Measurements from ENCODE around the gene RTN4. TPM values are rescaled to one million over a fixed set of nuclear protein-coding genes. Genes with fewer than 3 reads are reported as not detected.
A peak's percentile ranks its signal among the peaks of the same experiment; 100 is the strongest.
"Not testable (repeated sequence)": the region's sequence is repeated elsewhere in the genome, so short reads cannot be mapped to it uniquely, and the experiment has no call there.

Gene RTN4
- total and polyA plus RNA-seq, 2 experiments from 2014 or later: 284 to 455 TPM

DNA sequence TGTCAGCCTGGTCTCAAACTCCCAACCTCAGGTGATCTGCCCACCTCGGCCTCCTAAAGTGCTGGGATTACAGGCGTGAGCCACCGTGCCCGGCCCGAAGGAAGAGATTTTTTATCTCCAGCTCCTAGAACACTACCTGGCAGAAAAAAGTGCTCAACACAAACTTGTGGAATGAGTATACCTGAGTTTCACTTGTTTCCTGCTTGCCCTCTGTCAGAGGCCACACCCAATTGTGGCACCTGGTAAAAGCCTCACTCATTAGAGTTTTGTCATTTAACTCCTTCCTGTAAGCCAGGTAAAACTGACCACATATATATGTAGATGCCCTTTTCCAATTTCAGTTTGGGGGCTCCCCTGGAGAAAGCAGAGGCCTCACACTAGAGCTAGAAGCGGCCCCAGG is 42.2 kb upstream of the RTN4 start:
- TF ChIP-seq EZH2phosphoT487 (IDR thresholded peaks at IDR 0.05; ENCODE audit: low read depth, severe bottlenecking, unreplicated experiment) (no peak), EZH2 (IDR thresholded peaks at IDR 0.05; ENCODE audit: borderline replicate concordance) (no peak)
- TF ChIP-seq, protein P1, sequence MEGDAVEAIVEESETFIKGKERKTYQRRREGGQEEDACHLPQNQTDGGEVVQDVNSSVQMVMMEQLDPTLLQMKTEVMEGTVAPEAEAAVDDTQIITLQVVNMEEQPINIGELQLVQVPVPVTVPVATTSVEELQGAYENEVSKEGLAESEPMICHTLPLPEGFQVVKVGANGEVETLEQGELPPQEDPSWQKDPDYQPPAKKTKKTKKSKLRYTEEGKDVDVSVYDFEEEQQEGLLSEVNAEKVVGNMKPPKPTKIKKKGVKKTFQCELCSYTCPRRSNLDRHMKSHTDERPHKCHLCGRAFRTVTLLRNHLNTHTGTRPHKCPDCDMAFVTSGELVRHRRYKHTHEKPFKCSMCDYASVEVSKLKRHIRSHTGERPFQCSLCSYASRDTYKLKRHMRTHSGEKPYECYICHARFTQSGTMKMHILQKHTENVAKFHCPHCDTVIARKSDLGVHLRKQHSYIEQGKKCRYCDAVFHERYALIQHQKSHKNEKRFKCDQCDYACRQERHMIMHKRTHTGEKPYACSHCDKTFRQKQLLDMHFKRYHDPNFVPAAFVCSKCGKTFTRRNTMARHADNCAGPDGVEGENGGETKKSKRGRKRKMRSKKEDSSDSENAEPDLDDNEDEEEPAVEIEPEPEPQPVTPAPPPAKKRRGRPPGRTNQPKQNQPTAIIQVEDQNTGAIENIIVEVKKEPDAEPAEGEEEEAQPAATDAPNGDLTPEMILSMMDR (IDR thresholded peaks at IDR 0.05; ENCODE audit: poor library complexity): no peak
- Histone ChIP-seq H3K79me2 (no peaks in the 10 kb centered on the region), H3K9me3 (ENCODE audit: low read depth) (no peaks in the 10 kb centered on the region), H3K4me3 (no peak overlapping the region), H3K36me3 (replicated peaks; ENCODE audit: insufficient read depth, low read depth) (no peaks in the 10 kb centered on the region), H3K27me3 (no peaks in the 10 kb centered on the region), H3K27ac (peak overlapping the region; percentile 30), H3K9me2 (replicated peaks; ENCODE audit: insufficient read depth) (no peaks in the 10 kb centered on the region), H2AFZ (no peak overlapping the region), H3K4me2 (no peak overlapping the region), H4K20me1 (ENCODE audit: insufficient read depth, poor library complexity, severe bottlenecking) (no peaks in the 10 kb centered on the region), H3K4me1 (ENCODE audit: insufficient read depth) (peaks cover 12% of the 10 kb centered on the region)
- DNase-seq (ENCODE audit: low spot score): no peak
- WGBS (ENCODE audit: low lambda C conversion rate, missing lambda C conversion rate): 95% methylated on average over 6 of the region's 6 CpGs

DNA sequence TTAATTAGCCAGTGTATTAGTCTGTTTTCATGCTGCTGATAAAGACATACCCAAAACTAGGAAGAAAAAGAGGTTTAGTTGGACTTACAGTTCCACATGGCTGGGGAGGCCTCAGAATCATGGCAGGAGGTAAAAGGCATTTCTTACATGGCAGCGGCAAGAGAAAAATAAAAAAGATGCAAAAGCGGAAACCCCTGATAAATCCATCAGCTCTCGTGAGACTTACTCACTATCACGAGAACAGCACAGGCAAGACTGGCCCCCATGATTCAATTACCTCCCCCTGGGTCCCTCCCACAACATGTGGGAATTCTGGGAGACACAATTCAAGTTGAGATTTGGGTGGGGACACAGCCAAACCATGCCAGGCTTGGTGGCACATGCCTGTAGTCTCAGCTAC is 41.4 kb upstream of the RTN4 start:
- 96% methylated on average over 4 of the region's 4 CpGs for WGBS (ENCODE audit: low lambda C conversion rate, missing lambda C conversion rate)
- not testable (repeated sequence) for H3K27me3 ChIP-seq; H3K79me2 ChIP-seq; H3K4me2 ChIP-seq; H3K4me3 ChIP-seq; H3K36me3 ChIP-seq (replicated peaks; ENCODE audit: insufficient read depth, low read depth); H4K20me1 ChIP-seq (ENCODE audit: insufficient read depth, poor library complexity, severe bottlenecking); H3K27ac ChIP-seq; H3K9me3 ChIP-seq (ENCODE audit: low read depth); DNase-seq (ENCODE audit: low spot score); H2AFZ ChIP-seq; H3K9me2 ChIP-seq (replicated peaks; ENCODE audit: insufficient read depth); H3K4me1 ChIP-seq (ENCODE audit: insufficient read depth)

DNA sequence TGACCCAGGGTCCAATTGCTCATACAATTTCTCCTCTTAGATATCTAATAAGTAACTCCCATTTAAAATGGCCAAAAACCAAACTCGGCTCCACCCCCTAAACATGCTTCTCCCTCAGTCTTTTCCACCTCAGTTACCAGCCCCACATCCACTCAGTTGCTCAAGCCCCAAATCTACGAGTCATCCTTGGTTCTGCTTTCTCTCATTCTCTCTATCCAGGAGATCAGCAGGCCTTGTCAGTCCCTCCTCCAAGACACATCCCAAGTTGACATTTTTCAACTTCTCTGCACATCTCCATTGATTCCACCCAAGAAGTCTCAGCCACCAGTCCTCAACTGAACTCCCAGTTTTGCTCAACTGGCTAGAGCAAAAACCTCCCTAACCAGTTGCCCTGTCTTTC is 40.5 kb upstream of the RTN4 start:
- Histone ChIP-seq H2AFZ (no peak overlapping the region), H3K9me2 (replicated peaks; ENCODE audit: insufficient read depth) (no peaks in the 10 kb centered on the region), H3K79me2 (no peaks in the 10 kb centered on the region), H3K4me3 (no peak overlapping the region), H3K27me3 (no peaks in the 10 kb centered on the region), H3K4me1 (ENCODE audit: insufficient read depth) (no peaks in the 10 kb centered on the region), H3K9me3 (ENCODE audit: low read depth) (no peaks in the 10 kb centered on the region), H3K27ac (no peak overlapping the region), H3K4me2 (no peak overlapping the region), H4K20me1 (ENCODE audit: insufficient read depth, poor library complexity, severe bottlenecking) (no peaks in the 10 kb centered on the region), H3K36me3 (replicated peaks; ENCODE audit: insufficient read depth, low read depth) (no peaks in the 10 kb centered on the region)
- 89% methylated on average over 2 of the region's 2 CpGs for WGBS (ENCODE audit: low lambda C conversion rate, missing lambda C conversion rate)
- TF ChIP-seq, protein P1 (IDR thresholded peaks at IDR 0.05; ENCODE audit: poor library complexity): no peak
- TF ChIP-seq EZH2 (IDR thresholded peaks at IDR 0.05; ENCODE audit: borderline replicate concordance): no peak
- no peak for TF ChIP-seq EZH2phosphoT487 (IDR thresholded peaks at IDR 0.05; ENCODE audit: low read depth, severe bottlenecking, unreplicated experiment)
- no peak for DNase-seq (ENCODE audit: low spot score)

DNA sequence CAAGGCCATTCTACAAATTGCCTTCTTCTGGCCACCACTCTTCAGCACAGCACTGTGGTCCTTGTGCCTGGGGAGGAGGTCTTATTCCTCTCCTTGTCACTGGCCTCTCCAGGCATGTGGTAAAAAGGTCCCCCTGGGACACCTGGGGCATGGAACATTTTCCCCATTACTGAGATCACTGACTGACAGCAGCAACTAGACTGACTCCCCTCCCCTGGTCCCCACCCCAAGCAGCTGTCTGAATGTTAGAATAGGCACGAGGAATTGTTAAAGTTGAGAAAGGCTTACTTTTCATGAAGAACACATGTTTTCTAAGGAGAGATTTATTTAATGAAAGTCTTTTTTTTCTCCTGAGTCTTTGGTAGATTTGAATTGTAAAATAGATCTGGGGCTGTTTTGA is 39.5 kb upstream of the RTN4 start:
- Histone ChIP-seq H4K20me1 (ENCODE audit: insufficient read depth, poor library complexity, severe bottlenecking) (no peaks in the 10 kb centered on the region), H3K4me1 (ENCODE audit: insufficient read depth) (no peaks in the 10 kb centered on the region), H3K4me3 (no peak overlapping the region), H2AFZ (no peak overlapping the region), H3K4me2 (no peak overlapping the region), H3K27ac (no peak overlapping the region), H3K36me3 (replicated peaks; ENCODE audit: insufficient read depth, low read depth) (no peaks in the 10 kb centered on the region), H3K9me3 (ENCODE audit: low read depth) (no peaks in the 10 kb centered on the region), H3K9me2 (replicated peaks; ENCODE audit: insufficient read depth) (no peaks in the 10 kb centered on the region), H3K79me2 (no peaks in the 10 kb centered on the region), H3K27me3 (no peaks in the 10 kb centered on the region)
- TF ChIP-seq, protein P1 (IDR thresholded peaks at IDR 0.05; ENCODE audit: poor library complexity): no peak
- TF ChIP-seq EZH2 (IDR thresholded peaks at IDR 0.05; ENCODE audit: borderline replicate concordance) (no peak), EZH2phosphoT487 (IDR thresholded peaks at IDR 0.05; ENCODE audit: low read depth, severe bottlenecking, unreplicated experiment) (no peak)
- WGBS (ENCODE audit: low lambda C conversion rate, missing lambda C conversion rate): 50% methylated on average over 1 of the region's 1 CpG
- DNase-seq (ENCODE audit: low spot score): no peak
